ENCODE results near the gene OR5AL1. TPM values are rescaled to one million over a fixed set of nuclear protein-coding genes. Genes with fewer than 3 reads are reported as not detected.
"Not testable (repeated sequence)": the region's sequence is repeated elsewhere in the genome, so short reads cannot be mapped to it uniquely, and the experiment has no call there.

Gene OR5AL1
- total RNA-seq, 1 donor from 2014 or later = not detected

GRCh38 chr11:56394381-56394780 is 18.1 kb upstream of the OR5AL1 start:
- Mint-ChIP-seq H3K36me3 (no peaks in the 10 kb centered on the region), H3K9me3 (no peaks in the 10 kb centered on the region), H3K27me3 (ENCODE audit: insufficient read depth, low read depth) (no peaks in the 10 kb centered on the region), H3K4me3 (no peak overlapping the region), H3K27ac (no peak overlapping the region), H3K4me1 (no peaks in the 10 kb centered on the region)
- no peak overlapping the region for H3K4me2 ChIP-seq
- no peaks in the 10 kb centered on the region for H3K9me3 ChIP-seq (ENCODE audit: low read depth)
- no peak overlapping the region for H3K4me3 ChIP-seq
- no peaks in the 10 kb centered on the region for H3K79me2 ChIP-seq (ENCODE audit: low read depth)
- TF ChIP-seq EZH2 (IDR thresholded peaks at IDR 0.05) = no peak
- TF ChIP-seq EZH2phosphoT487 (IDR thresholded peaks at IDR 0.05) = no peak
- TF ChIP-seq CTCF (IDR thresholded peaks at IDR 0.05) = no peak
- H3K36me3 ChIP-seq = no peaks in the 10 kb centered on the region
- no peaks in the 10 kb centered on the region for H3K27me3 ChIP-seq
- no peaks in the 10 kb centered on the region for H4K20me1 ChIP-seq (ENCODE audit: low read depth)
- no peak overlapping the region for H2AFZ ChIP-seq (replicated peaks)
- no peak for DNase-seq (ENCODE audit: low spot score)
- H3F3A ChIP-seq (ENCODE audit: low read depth) = no peaks in the 10 kb centered on the region
- no peak overlapping the region for H3K9ac ChIP-seq
- H3K27ac ChIP-seq = no peak overlapping the region
- H3K4me1 ChIP-seq = no peaks in the 10 kb centered on the region

GRCh38 chr11:56396047-56396446 is 16.4 kb upstream of the OR5AL1 start:
- no peaks in the 10 kb centered on the region for H3K79me2 ChIP-seq (ENCODE audit: low read depth)
- no peak overlapping the region for H3K9ac ChIP-seq
- H3K27me3 Mint-ChIP-seq (ENCODE audit: insufficient read depth, low read depth) = no peaks in the 10 kb centered on the region
- H3K36me3 Mint-ChIP-seq = no peaks in the 10 kb centered on the region
- no peaks in the 10 kb centered on the region for H3F3A ChIP-seq (ENCODE audit: low read depth)
- no peaks in the 10 kb centered on the region for H3K4me1 Mint-ChIP-seq
- H3K4me3 Mint-ChIP-seq = no peak overlapping the region
- H3K9me3 ChIP-seq (ENCODE audit: low read depth) = no peaks in the 10 kb centered on the region
- no peak overlapping the region for H3K27ac ChIP-seq
- TF ChIP-seq EZH2phosphoT487 (IDR thresholded peaks at IDR 0.05) (no peak), CTCF (IDR thresholded peaks at IDR 0.05) (peak; percentile 38)
- no peaks in the 10 kb centered on the region for H3K36me3 ChIP-seq
- DNase-seq (ENCODE audit: low spot score) = peak; percentile 12
- no peak overlapping the region for H3K27ac Mint-ChIP-seq
- H3K4me3 ChIP-seq = no peak overlapping the region
- H3K9me3 Mint-ChIP-seq = no peaks in the 10 kb centered on the region
- no peak overlapping the region for H3K4me2 ChIP-seq
- H2AFZ ChIP-seq (replicated peaks) = no peak overlapping the region
- H3K27me3 ChIP-seq = no peaks in the 10 kb centered on the region
- H3K4me1 ChIP-seq = no peaks in the 10 kb centered on the region
- no peaks in the 10 kb centered on the region for H4K20me1 ChIP-seq (ENCODE audit: low read depth)

GRCh38 chr11:56401858-56402461 is 10.5 kb upstream of the OR5AL1 start:
- H3K4me3 Mint-ChIP-seq; H2AFZ ChIP-seq (replicated peaks); H3K9me3 ChIP-seq (ENCODE audit: low read depth); H3K36me3 Mint-ChIP-seq; H3K27me3 ChIP-seq; H3K4me3 ChIP-seq; H3K27me3 Mint-ChIP-seq (ENCODE audit: insufficient read depth, low read depth); H3K79me2 ChIP-seq (ENCODE audit: low read depth); DNase-seq (ENCODE audit: low spot score); H3K9me3 Mint-ChIP-seq; H3K36me3 ChIP-seq; H4K20me1 ChIP-seq (ENCODE audit: low read depth); H3K27ac Mint-ChIP-seq; H3K4me1 ChIP-seq; H3F3A ChIP-seq (ENCODE audit: low read depth); H3K4me2 ChIP-seq; H3K9ac ChIP-seq; H3K27ac ChIP-seq; H3K4me1 Mint-ChIP-seq: not testable (repeated sequence)

- H3F3A ChIP-seq (ENCODE audit: low read depth) = no peaks in the 10 kb centered on the region
- no peaks in the 10 kb centered on the region for H3K4me1 ChIP-seq
- peaks cover 2% of the 10 kb centered on the region for H3K27me3 Mint-ChIP-seq (ENCODE audit: insufficient read depth, low read depth)
- H3K27me3 ChIP-seq = no peaks in the 10 kb centered on the region
- no peak for DNase-seq (ENCODE audit: low spot score)
- H2AFZ ChIP-seq (replicated peaks) = no peak overlapping the region
- no peak overlapping the region for H3K4me3 Mint-ChIP-seq
- no peaks in the 10 kb centered on the region for H3K4me1 Mint-ChIP-seq
- H3K79me2 ChIP-seq (ENCODE audit: low read depth) = no peaks in the 10 kb centered on the region
- TF ChIP-seq EZH2phosphoT487 (IDR thresholded peaks at IDR 0.05) (no peak), EZH2 (IDR thresholded peaks at IDR 0.05) (no peak), CTCF (IDR thresholded peaks at IDR 0.05) (no peak)
- no peaks in the 10 kb centered on the region for H3K36me3 ChIP-seq
- no peak overlapping the region for H3K4me2 ChIP-seq
- H3K36me3 Mint-ChIP-seq = no peaks in the 10 kb centered on the region
- H3K27ac ChIP-seq = no peak overlapping the region
- no peaks in the 10 kb centered on the region for H3K9me3 Mint-ChIP-seq
- no peaks in the 10 kb centered on the region for H3K9me3 ChIP-seq (ENCODE audit: low read depth)
- H3K9ac ChIP-seq = no peak overlapping the region
- no peak overlapping the region for H3K4me3 ChIP-seq
- H3K27ac Mint-ChIP-seq = no peak overlapping the region
- no peaks in the 10 kb centered on the region for H4K20me1 ChIP-seq (ENCODE audit: low read depth)
Measured at GRCh38 chr11:56404393-56404792, 8.1 kb upstream of the OR5AL1 start.

Measured in neural progenitor cell (in vitro differentiated cells).